ENCODE results near the gene DNAJB13. TPM values are rescaled to one million over a fixed set of nuclear protein-coding genes. Genes with fewer than 3 reads are reported as not detected.
A peak's percentile ranks its signal among the peaks of the same experiment; 100 is the strongest.

DNAJB13 gene
- total and polyA plus RNA-seq, 2 of the 13 experiments (the other 11 are each of a cell fraction or from before 2014, with no cell fraction given): 2.3 TPM; not detected in 1

- TF ChIP-seq GATAD2A (CRISPR knock-in tag; IDR thresholded peaks at IDR 0.05): peak; percentile 67
- no peak for TF ChIP-seq ATAD3A (CRISPR knock-in tag; IDR thresholded peaks at IDR 0.05)
- TF ChIP-seq TFDP1 (CRISPR knock-in tag; IDR thresholded peaks at IDR 0.05; ENCODE audit: borderline replicate concordance): no peak
- no peak for TF ChIP-seq SMARCC2 (IDR thresholded peaks at IDR 0.05)
- TF ChIP-seq THAP7 (CRISPR knock-in tag; IDR thresholded peaks at IDR 0.05): 0 out of 2 replicates have a peak, but pooled peaks have one; percentile 46
- TF ChIP-seq HNF1A (IDR thresholded peaks at IDR 0.05; ENCODE audit: low read depth): peak; percentile 22; the same call in 1 of the 2 replicates
- no peak for TF ChIP-seq HNF1A (CRISPR knock-in tag; IDR thresholded peaks at IDR 0.05; ENCODE audit: borderline replicate concordance)
- TF ChIP-seq MEF2D (CRISPR knock-in tag; IDR thresholded peaks at IDR 0.05): peak; percentile 87
- TF ChIP-seq ZSCAN31 (CRISPR knock-in tag; IDR thresholded peaks at IDR 0.05; ENCODE audit: low read depth): no peak
- peak; percentile 68 for TF ChIP-seq SKIL (CRISPR knock-in tag; IDR thresholded peaks at IDR 0.05; ENCODE audit: borderline replicate concordance)
- TF ChIP-seq MIER2 (CRISPR knock-in tag; IDR thresholded peaks at IDR 0.05): no peak
- TF ChIP-seq TAF15 (IDR thresholded peaks at IDR 0.05; ENCODE audit: low read depth, low read length, poor library complexity, severe bottlenecking): no peak
- TF ChIP-seq ARID5B (CRISPR knock-in tag; IDR thresholded peaks at IDR 0.05): peak; percentile 72
- TF ChIP-seq ZKSCAN8 (CRISPR knock-in tag; IDR thresholded peaks at IDR 0.05; ENCODE audit: borderline replicate concordance): peak; percentile 32; the same call in 1 of the 2 replicates
Measured at GRCh38 chr11:74018331-74019005, 67.6 kb downstream of the DNAJB13 start (continued).

Data from HepG2 (cell line).